IMR-90 (cell line): ENCODE results near the gene INTS6L. TPM values are rescaled to one million over a fixed set of nuclear protein-coding genes. Genes with fewer than 3 reads are reported as not detected.

Source experiments
- ATAC-seq: fragments of 200-7000 bp; cut with Tn5 transposase; 2 replicates; pipeline ENCODE4 v1.9.1; 2020; ENCODE audit warnings: low read depth, mild to moderate bottlenecking, moderate library complexity
- BruUV-seq: library from RNA; stranded (reverse); fragments of 400-500 nt; replicated peaks from 2 replicates; lab custom pipeline; 2021; lab: Mats Ljungman, UMichigan
- CTCF ChIA-PET: fragments of 300-600 bp; formaldehyde crosslinking; extraction: SDS; loops from one replicate; lab custom pipeline; 2021; ENCODE audit warnings: antibody characterized with exemption; lab: Yijun Ruan, JAX
- POLR2A ChIA-PET: fragments of 300-600 bp; sonication (Branson Sonifier 250); formaldehyde crosslinking; loops from one replicate; lab custom pipeline; 2022; ENCODE audit warnings: antibody characterized with exemption; ENCODE audit not compliant: unreplicated experiment; lab: Charles Lee
- DNase-seq: peaks from one replicate; pipeline ENCODE4 v3.0.0; 2013
- H2AFZ ChIP-seq: replicated peaks from 2 replicates; pipeline ENCODE3; 2013; ENCODE audit warnings: low read length, mild to moderate bottlenecking; ENCODE audit not compliant: poor library complexity
- H2AK5ac ChIP-seq: 2 replicates; pipeline ENCODE4 v1.6.1; 2013; ENCODE audit warnings: low read depth, low read length, inconsistent platforms
- H2AK9ac ChIP-seq: replicated peaks from 2 replicates; pipeline ENCODE3; 2013; ENCODE audit warnings: mild to moderate bottlenecking, low read depth, low read length, moderate library complexity; ENCODE audit not compliant: poor library complexity
- H2BK120ac ChIP-seq: 2 replicates; pipeline ENCODE4 v1.6.1; 2013; ENCODE audit warnings: low read depth, low read length, inconsistent platforms
- H2BK15ac ChIP-seq: 3 replicates; pipeline ENCODE4 v1.6.1; 2013; ENCODE audit warnings: low read depth, low read length, inconsistent platforms
- H2BK20ac ChIP-seq: 2 replicates; pipeline ENCODE4 v1.6.1; 2013; ENCODE audit warnings: low read depth, mild to moderate bottlenecking, inconsistent platforms, low read length, moderate library complexity
- H2BK5ac ChIP-seq: 2 replicates; pipeline ENCODE4 v1.6.1; 2013; ENCODE audit warnings: mild to moderate bottlenecking, low read depth, low read length, inconsistent platforms; ENCODE audit not compliant: poor library complexity, severe bottlenecking
- H3K14ac ChIP-seq: replicated peaks from 2 replicates; pipeline ENCODE4 v1.6.1; 2013; ENCODE audit warnings: low read depth, low read length, inconsistent platforms
- H3K18ac ChIP-seq: 2 replicates; pipeline ENCODE4 v1.6.1; 2013; ENCODE audit warnings: low read depth, low read length, control low read depth
- H3K23ac ChIP-seq: 2 replicates; pipeline ENCODE4 v1.6.1; 2013; ENCODE audit warnings: low read depth, low read length, inconsistent platforms
- H3K27ac ChIP-seq: 2 replicates; pipeline ENCODE4 v1.5.1; 2013; ENCODE audit warnings: mild to moderate bottlenecking, control low read depth, low read length; ENCODE audit not compliant: insufficient read depth
- H3K27me3 ChIP-seq: 2 replicates; pipeline ENCODE4 v1.6.1; 2013; ENCODE audit warnings: low read length; ENCODE audit not compliant: control insufficient read depth, insufficient read depth
- H3K36me3 ChIP-seq: 2 replicates; pipeline ENCODE4 v1.6.1; 2013; ENCODE audit warnings: low read length, mixed read lengths; ENCODE audit not compliant: control insufficient read depth, insufficient read depth
- H3K4ac ChIP-seq: 2 replicates; pipeline ENCODE4 v1.6.1; 2013; ENCODE audit warnings: low read depth, low read length, inconsistent platforms
- H3K4me1 ChIP-seq: 2 replicates; pipeline ENCODE4 v1.6.1; 2013; ENCODE audit warnings: low read length, mixed read lengths; ENCODE audit not compliant: control insufficient read depth, insufficient read depth
- H3K4me2 ChIP-seq: 2 replicates; pipeline ENCODE4 v1.6.1; 2013; ENCODE audit warnings: low read depth, mild to moderate bottlenecking, control low read depth, low read length, moderate library complexity
- H3K4me3 ChIP-seq: 2 replicates; pipeline ENCODE4 v1.5.1; 2013; ENCODE audit warnings: low read depth, mild to moderate bottlenecking, control low read depth, low read length, moderate library complexity; ENCODE audit not compliant: insufficient read depth
- H3K56ac ChIP-seq: 2 replicates; pipeline ENCODE4 v1.6.1; 2013; ENCODE audit warnings: low read length, inconsistent platforms; ENCODE audit not compliant: insufficient read depth; ENCODE audit errors: extremely low read depth
- H3K79me1 ChIP-seq, 2 experiments: 2 replicates each; pipeline ENCODE4 v1.6.1; 2013; ENCODE audit warnings: low read length in 2 of 2, inconsistent platforms in 1 of 2, low read depth in 1 of 2
- H3K9ac ChIP-seq: 2 replicates; pipeline ENCODE4 v1.6.1; 2013; ENCODE audit warnings: low read depth, low read length, control low read depth
- H3K9me1 ChIP-seq: 2 replicates; pipeline ENCODE4 v1.6.1; 2013; ENCODE audit warnings: low read length, inconsistent platforms; ENCODE audit not compliant: insufficient read depth
- H3K9me3 ChIP-seq: 2 replicates; pipeline ENCODE4 v1.6.1; 2013; ENCODE audit warnings: low read length; ENCODE audit not compliant: control insufficient read depth, insufficient read depth
- H4K20me1 ChIP-seq: 2 replicates; pipeline ENCODE4 v1.6.1; 2013; ENCODE audit warnings: low read length, inconsistent platforms; ENCODE audit not compliant: insufficient read depth
- H4K5ac ChIP-seq: 2 replicates; pipeline ENCODE4 v1.6.1; 2013; ENCODE audit warnings: mild to moderate bottlenecking, low read depth, low read length, control low read depth
- H4K8ac ChIP-seq, 2 experiments: 2 replicates each; pipeline ENCODE4 v1.6.1; 2013; ENCODE audit warnings: low read depth in 2 of 2, low read length in 2 of 2, control low read depth in 1 of 2, inconsistent platforms in 1 of 2
- H4K91ac ChIP-seq: 2 replicates; pipeline ENCODE4 v1.6.1; 2013; ENCODE audit warnings: low read depth, low read length, inconsistent platforms; ENCODE audit not compliant: insufficient read depth
- BHLHE40 ChIP-seq: fragments of 150-350 bp; IDR thresholded peaks from 2 replicates; pipeline ENCODE4 v1.6.1; 2016; ENCODE audit warnings: mild to moderate bottlenecking, low read depth, low read length
- CHD1 ChIP-seq: IDR thresholded peaks from 2 replicates; pipeline ENCODE4 v1.6.1; 2012; ENCODE audit warnings: low read depth, low read length, improper control_type of control experiment
- FOS ChIP-seq: fragments of 150-350 bp; IDR thresholded peaks from 2 replicates; pipeline ENCODE4 v1.6.1; 2016; ENCODE audit warnings: low read depth, low read length
- MAFK ChIP-seq: IDR thresholded peaks from 2 replicates; pipeline ENCODE4 v1.6.1; 2012; ENCODE audit warnings: low read depth, low read length, improper control_type of control experiment
- MAZ ChIP-seq: IDR thresholded peaks from 2 replicates; pipeline ENCODE4 v1.6.1; 2012; ENCODE audit warnings: low read depth, mild to moderate bottlenecking, low read length, improper control_type of control experiment, moderate library complexity, borderline replicate concordance
- MXI1 ChIP-seq: IDR thresholded peaks from 2 replicates; pipeline ENCODE4 v1.6.1; 2012; ENCODE audit warnings: low read depth, mild to moderate bottlenecking, low read length, moderate library complexity, borderline replicate concordance
- NFE2L2 ChIP-seq: fragments of 150-350 bp; IDR thresholded peaks from 2 replicates; pipeline ENCODE4 v1.6.1; 2016; ENCODE audit warnings: low read depth, mild to moderate bottlenecking, low read length
- POLR2A ChIP-seq: IDR thresholded peaks from 2 replicates; pipeline ENCODE4 v1.6.1; 2012; ENCODE audit warnings: mild to moderate bottlenecking, low read depth, low read length
- RAD21 ChIP-seq: IDR thresholded peaks from 2 replicates; pipeline ENCODE4 v1.6.1; 2012; ENCODE audit warnings: low read length, improper control_type of control experiment
- RCOR1 ChIP-seq: IDR thresholded peaks from 2 replicates; pipeline ENCODE4 v1.6.1; 2012; ENCODE audit warnings: mild to moderate bottlenecking, low read length, improper control_type of control experiment; ENCODE audit not compliant: insufficient replicate concordance
- RFX5 ChIP-seq: IDR thresholded peaks from 2 replicates; pipeline ENCODE4 v1.8.0; 2012; ENCODE audit warnings: low read depth, mild to moderate bottlenecking, low read length, moderate library complexity
- SMC3 ChIP-seq: fragments of 150-350 bp; IDR thresholded peaks from 2 replicates; pipeline ENCODE4 v1.6.1; 2016; ENCODE audit warnings: low read depth, mild to moderate bottlenecking, antibody characterized with exemption, low read length, moderate library complexity
- WGBS, 2 experiments: methylation state at CpG; one replicate each; pipeline versions ENCODE4 v1.1.5 to v1.1.7; 2013; ENCODE audit warnings: missing lambda C conversion rate in 2 of 2; ENCODE audit not compliant: insufficient read length in 1 of 2; ENCODE audit errors: extremely low coverage in 2 of 2; 5-methylcytosine and 5-hydroxymethylcytosine counted together
- dilution Hi-C: fragments of 300-500 bp; cut with HindIII; formaldehyde crosslinking; loops from one replicate; pipeline ENCODE4 v1.14.3; 2018; ENCODE audit warnings: low sequenced_read_pairs; ENCODE audit not compliant: unreplicated experiment
- in situ Hi-C: fragments of 300-500 bp; cut with MboI; formaldehyde crosslinking; loops from 3 replicates; pipeline ENCODE4 v1.14.3; 2019; ENCODE audit warnings: low sequenced_read_pairs, inconsistent platforms, mixed read lengths
- intact Hi-C: fragments of 100-400 bp; cut with micrococcal nuclease; formaldehyde crosslinking; loops from 2 replicates; pipeline ENCODE4 v1.10.0; 2022
- polyA plus RNA-seq, 3 experiments: library from polyadenylated mRNA; depleted of rRNA; stranded (reverse); fragments of >200 nt; gene quantifications; 2 replicates each; pipeline ENCODE4 v1.2.3, GENCODE V29; 2012; ENCODE audit warnings: low replicate concordance in 1 of 3
- total RNA-seq: library from RNA; depleted of rRNA; stranded (reverse); fragments of >200 nt; gene quantifications from 2 replicates; pipeline ENCODE4 v1.2.3, GENCODE V29; 2012
- TF ChIP-seq, protein P1 (sequence below): fragments of 150-350 bp; IDR thresholded peaks from 2 replicates; pipeline ENCODE4 v1.6.1; 2016; ENCODE audit warnings: low read depth, mild to moderate bottlenecking, low read length, moderate library complexity, borderline replicate concordance
- TF ChIP-seq, protein P2 (sequence below): conservative IDR thresholded peaks from 2 replicates; pipeline ENCODE4 v1.5.1; 2012; ENCODE audit warnings: mild to moderate bottlenecking, low read depth, low read length, improper control_type of control experiment
- TF ChIP-seq, protein P3 (sequence below): fragments of 150-350 bp; IDR thresholded peaks from 2 replicates; pipeline ENCODE4 v1.6.1; 2017; ENCODE audit warnings: mild to moderate bottlenecking, antibody characterized with exemption, low read length, low read depth

INTS6L gene
- total and polyA plus RNA-seq, 2 of the 4 experiments (the other 2 are of a cell fraction): 2.7 to 5.1 TPM

DNA sequence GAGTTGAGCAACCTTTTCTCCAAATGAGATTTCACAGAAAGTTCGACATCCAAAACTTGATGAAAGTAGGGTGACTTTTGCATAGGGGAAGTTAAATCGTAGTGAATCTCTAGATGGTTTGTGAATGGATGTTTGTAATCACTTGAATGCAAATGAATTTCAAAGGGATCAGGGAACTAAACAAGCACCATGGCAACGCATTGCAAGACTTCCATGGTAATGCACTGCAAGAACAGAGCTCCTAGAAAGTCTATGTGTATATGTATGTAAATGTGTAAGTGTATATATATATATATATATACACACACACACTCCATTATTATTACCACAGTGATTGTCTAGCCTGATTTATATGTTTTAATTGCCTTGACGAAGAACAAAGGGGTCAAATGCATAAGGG is 27.3 kb downstream of the INTS6L start:
- Histone ChIP-seq H3K4me2 (no peak overlapping the region), H2BK20ac (no peak overlapping the region), H2BK120ac (no peak overlapping the region), H3K9me1 (no peaks in the 10 kb centered on the region), H3K9me3 (no peaks in the 10 kb centered on the region), H2AK5ac (no peak overlapping the region), H3K56ac (no peak overlapping the region), H3K4me3 (no peak overlapping the region), H3K14ac (no peak overlapping the region), H3K36me3 (no peaks in the 10 kb centered on the region), H4K5ac (no peak overlapping the region), H3K18ac (no peak overlapping the region), H3K79me1 (no peaks in the 10 kb centered on the region), H3K27ac (no peak overlapping the region), H3K27me3 (0 out of 2 replicates have a peak, but pooled peaks cover 2% of the 10 kb centered on the region), H2BK5ac (no peak overlapping the region), H3K23ac (no peak overlapping the region), H2AK9ac (no peak overlapping the region), H3K9ac (no peak overlapping the region), H2BK15ac (no peak overlapping the region), H3K4me1 (no peaks in the 10 kb centered on the region), H4K8ac (no peak overlapping the region), H4K91ac (no peak overlapping the region), H4K20me1 (no peaks in the 10 kb centered on the region), H3K4ac (no peak overlapping the region), H2AFZ (no peak overlapping the region)
- DNase-seq (no peak), ATAC-seq (no peak)
- WGBS, 2 experiments: no CpG with 5 or more reads among the region's 4 CpGs
- intact Hi-C loops (no loop called here), in situ Hi-C loops (no loop called here), dilution Hi-C loops (no loop called here)
- POLR2A ChIA-PET: no interaction called here
- CTCF ChIA-PET: no interaction called here
- no TSS peak for BruUV-seq
- no peak for TF ChIP-seq MXI1
- no peak for TF ChIP-seq RFX5
- TF ChIP-seq, protein P1, sequence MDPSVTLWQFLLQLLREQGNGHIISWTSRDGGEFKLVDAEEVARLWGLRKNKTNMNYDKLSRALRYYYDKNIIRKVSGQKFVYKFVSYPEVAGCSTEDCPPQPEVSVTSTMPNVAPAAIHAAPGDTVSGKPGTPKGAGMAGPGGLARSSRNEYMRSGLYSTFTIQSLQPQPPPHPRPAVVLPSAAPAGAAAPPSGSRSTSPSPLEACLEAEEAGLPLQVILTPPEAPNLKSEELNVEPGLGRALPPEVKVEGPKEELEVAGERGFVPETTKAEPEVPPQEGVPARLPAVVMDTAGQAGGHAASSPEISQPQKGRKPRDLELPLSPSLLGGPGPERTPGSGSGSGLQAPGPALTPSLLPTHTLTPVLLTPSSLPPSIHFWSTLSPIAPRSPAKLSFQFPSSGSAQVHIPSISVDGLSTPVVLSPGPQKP: no peak
- TF ChIP-seq NFE2L2: no peak
- no peak for TF ChIP-seq BHLHE40
- no peak for TF ChIP-seq FOS
- no peak for TF ChIP-seq MAFK
- TF ChIP-seq SMC3: no peak
- no peak for TF ChIP-seq RAD21
- no peak for TF ChIP-seq POLR2A
- no peak for TF ChIP-seq MAZ
- TF ChIP-seq RCOR1: no peak
- TF ChIP-seq, protein P2, sequence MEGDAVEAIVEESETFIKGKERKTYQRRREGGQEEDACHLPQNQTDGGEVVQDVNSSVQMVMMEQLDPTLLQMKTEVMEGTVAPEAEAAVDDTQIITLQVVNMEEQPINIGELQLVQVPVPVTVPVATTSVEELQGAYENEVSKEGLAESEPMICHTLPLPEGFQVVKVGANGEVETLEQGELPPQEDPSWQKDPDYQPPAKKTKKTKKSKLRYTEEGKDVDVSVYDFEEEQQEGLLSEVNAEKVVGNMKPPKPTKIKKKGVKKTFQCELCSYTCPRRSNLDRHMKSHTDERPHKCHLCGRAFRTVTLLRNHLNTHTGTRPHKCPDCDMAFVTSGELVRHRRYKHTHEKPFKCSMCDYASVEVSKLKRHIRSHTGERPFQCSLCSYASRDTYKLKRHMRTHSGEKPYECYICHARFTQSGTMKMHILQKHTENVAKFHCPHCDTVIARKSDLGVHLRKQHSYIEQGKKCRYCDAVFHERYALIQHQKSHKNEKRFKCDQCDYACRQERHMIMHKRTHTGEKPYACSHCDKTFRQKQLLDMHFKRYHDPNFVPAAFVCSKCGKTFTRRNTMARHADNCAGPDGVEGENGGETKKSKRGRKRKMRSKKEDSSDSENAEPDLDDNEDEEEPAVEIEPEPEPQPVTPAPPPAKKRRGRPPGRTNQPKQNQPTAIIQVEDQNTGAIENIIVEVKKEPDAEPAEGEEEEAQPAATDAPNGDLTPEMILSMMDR: no peak
- no peak for TF ChIP-seq CHD1
- TF ChIP-seq, protein P3, sequence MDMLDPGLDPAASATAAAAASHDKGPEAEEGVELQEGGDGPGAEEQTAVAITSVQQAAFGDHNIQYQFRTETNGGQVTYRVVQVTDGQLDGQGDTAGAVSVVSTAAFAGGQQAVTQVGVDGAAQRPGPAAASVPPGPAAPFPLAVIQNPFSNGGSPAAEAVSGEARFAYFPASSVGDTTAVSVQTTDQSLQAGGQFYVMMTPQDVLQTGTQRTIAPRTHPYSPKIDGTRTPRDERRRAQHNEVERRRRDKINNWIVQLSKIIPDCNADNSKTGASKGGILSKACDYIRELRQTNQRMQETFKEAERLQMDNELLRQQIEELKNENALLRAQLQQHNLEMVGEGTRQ: no peak
